IPS DF 6.9 (cell line): Measurements from ENCODE around the gene MAML3.

Source experiments
- DNase-seq: peaks from one replicate; pipeline ENCODE4 v3.0.0-alpha.2; 2013; ENCODE audit warnings: low read depth, low spot score
- H3K27ac ChIP-seq: one replicate; pipeline ENCODE4 v1.5.1; 2013; ENCODE audit warnings: low read length, control low read depth
- H3K27me3 ChIP-seq: 2 replicates; pipeline ENCODE4 v1.6.1; 2013; ENCODE audit warnings: mild to moderate bottlenecking, low read length; ENCODE audit not compliant: control insufficient read depth, insufficient read depth
- H3K36me3 ChIP-seq: 2 replicates; pipeline ENCODE4 v1.6.1; 2013; ENCODE audit warnings: low read length; ENCODE audit not compliant: control insufficient read depth, insufficient read depth
- H3K4me1 ChIP-seq: 2 replicates; pipeline ENCODE4 v1.6.1; 2013; ENCODE audit warnings: low read length; ENCODE audit not compliant: control insufficient read depth, insufficient read depth
- H3K4me3 ChIP-seq: 2 replicates; pipeline ENCODE4 v1.5.1; 2013; ENCODE audit warnings: mild to moderate bottlenecking, low read length
- H3K9me3 ChIP-seq: 2 replicates; pipeline ENCODE4 v1.6.1; 2013; ENCODE audit warnings: low read length, inconsistent platforms; ENCODE audit not compliant: control insufficient read depth, insufficient read depth
- WGBS: extraction: QIAGEN DNeasy Blood & Tissue Kit; methylation state at CpG from one replicate; pipeline ENCODE4 v1.1.7; 2013; ENCODE audit warnings: mixed read lengths, missing lambda C conversion rate; ENCODE audit not compliant: insufficient read length, insufficient coverage; 5-methylcytosine and 5-hydroxymethylcytosine counted together

The MAML3 gene

DNA sequence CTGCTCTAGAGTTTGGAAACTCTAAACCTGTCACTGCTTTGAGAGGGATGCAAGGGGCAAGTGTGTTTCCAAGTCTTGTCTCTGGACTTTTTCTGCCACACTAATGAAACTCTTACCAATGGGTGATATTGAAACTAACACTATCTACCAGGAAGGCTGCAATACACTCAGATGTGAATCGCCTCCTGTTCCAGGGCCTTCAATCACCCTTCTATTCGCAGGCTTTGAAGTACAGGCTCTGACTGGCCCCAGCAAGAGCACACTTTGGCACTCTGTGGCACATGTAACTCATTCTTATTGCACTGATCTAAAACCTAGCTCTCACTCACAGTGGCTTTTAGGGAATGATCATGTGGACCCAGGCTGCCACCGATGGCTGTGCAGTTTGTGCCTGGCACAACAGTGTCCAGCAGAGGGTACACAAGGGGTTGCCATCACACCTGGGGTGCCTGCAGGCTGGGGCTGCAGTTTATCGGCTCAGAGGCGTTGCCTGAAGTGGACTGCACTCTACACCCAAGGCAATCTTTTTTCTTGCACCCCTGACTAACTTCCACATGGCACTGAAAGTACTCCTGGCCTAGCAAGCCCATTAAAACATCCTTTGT, 277.5 kb downstream of the MAML3 start:
- Histone ChIP-seq H3K9me3 (no peaks in the 10 kb centered on the region; the same call in 1 of the 2 replicates), H3K27ac (no peak overlapping the region), H3K4me1 (peaks cover 2% of the 10 kb centered on the region; the same call in 1 of the 2 replicates), H3K36me3 (no peaks in the 10 kb centered on the region), H3K4me3 (no peak overlapping the region), H3K27me3 (no peaks in the 10 kb centered on the region)
- WGBS: no CpG with 5 or more reads among the region's 5 CpGs
- no peak for DNase-seq

DNA sequence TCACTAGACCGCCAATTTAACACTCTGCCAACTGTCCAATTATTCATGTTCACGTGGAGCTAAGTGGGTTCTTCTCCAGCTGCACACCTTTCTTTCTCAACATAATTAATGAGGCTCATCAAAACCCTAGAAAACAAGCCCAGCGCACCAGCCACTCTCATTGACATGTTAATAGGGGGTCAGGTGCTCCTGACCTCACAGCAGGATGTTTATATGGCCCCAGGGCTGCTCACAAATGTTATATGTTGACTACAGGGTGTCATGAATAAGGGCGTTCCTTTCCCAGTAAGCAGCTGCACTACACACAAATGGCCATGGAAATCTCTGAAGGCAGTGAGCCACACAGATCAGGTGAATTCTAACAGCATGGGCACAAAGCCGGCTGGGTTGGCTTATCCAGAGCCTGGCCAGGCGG, 278.6 kb downstream of the MAML3 start:
- no peak overlapping the region for H3K4me3 ChIP-seq
- no peaks in the 10 kb centered on the region for H3K27me3 ChIP-seq
- H3K36me3 ChIP-seq: no peaks in the 10 kb centered on the region
- no peak overlapping the region for H3K27ac ChIP-seq
- no peaks in the 10 kb centered on the region; the same call in 1 of the 2 replicates for H3K9me3 ChIP-seq
- peaks cover 2% of the 10 kb centered on the region; the same call in 1 of the 2 replicates for H3K4me1 ChIP-seq
- DNase-seq: peak; percentile 20
- no CpG with 5 or more reads among the region's 6 CpGs for WGBS

DNA sequence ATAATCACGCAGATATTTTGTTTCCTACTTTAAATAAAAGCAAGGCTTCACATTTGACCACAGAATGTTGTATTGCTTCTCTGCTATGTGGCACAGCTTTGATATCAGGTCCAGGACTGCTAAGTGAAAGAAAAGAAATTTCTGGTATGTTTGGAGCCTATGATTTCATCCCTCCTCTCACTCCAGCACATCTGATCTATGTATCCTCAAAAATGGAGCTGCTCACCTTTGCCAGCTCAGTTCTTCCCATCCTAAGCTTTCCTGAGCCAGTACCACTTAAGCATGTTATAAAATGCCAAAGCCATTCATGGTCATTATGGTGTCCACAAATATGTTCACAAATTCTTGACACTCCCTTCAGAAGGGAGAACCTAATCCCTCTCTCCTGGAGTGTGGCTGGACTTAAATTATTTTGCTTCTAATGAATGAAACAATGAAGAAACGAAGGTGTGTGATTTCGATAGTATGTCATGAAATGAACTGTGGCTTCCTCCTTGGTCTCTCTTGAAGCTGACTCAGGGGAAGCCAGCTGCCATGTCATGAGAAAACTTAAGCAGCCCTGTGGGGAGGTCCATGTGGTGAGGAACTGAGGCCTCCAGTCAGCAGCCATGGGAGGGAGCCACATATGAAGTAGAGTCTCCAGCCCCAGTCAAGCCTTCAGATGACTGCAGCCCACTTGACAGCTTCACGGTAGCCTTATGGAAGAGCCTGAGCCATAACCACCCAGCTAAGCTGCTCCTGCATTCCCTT, 280.7 kb downstream of the MAML3 start:
- no peak overlapping the region for H3K27ac ChIP-seq
- WGBS: no CpG with 5 or more reads among the region's 4 CpGs
- H3K4me1 ChIP-seq: peaks cover 2% of the 10 kb centered on the region; the same call in 1 of the 2 replicates
- H3K9me3 ChIP-seq: no peaks in the 10 kb centered on the region; the same call in 1 of the 2 replicates
- H3K36me3 ChIP-seq: no peaks in the 10 kb centered on the region
- no peak for DNase-seq
- no peak overlapping the region for H3K4me3 ChIP-seq
- no peaks in the 10 kb centered on the region for H3K27me3 ChIP-seq

DNA sequence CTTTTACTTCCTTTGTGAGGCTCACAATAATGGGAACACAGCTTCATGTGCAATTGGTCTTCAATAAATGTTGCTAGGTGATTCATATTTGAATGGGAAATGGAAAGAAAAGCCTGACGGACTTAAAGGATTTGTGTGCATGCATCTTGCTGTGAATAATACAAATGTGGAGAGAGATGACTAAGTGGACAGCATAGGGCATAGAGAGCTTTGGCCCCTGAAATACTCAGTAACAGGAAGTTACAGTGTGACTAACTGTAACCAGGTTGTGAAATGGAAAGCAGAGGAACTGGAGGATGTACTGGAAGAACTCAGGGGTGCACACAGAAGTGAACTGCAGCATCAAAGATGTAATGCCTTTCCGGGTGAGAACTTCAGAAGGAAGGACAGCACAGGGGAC, 281.7 kb downstream of the MAML3 start:
- WGBS: no CpG with 5 or more reads among the region's 2 CpGs
- Histone ChIP-seq H3K27me3 (no peaks in the 10 kb centered on the region), H3K4me1 (peaks cover 2% of the 10 kb centered on the region; the same call in 1 of the 2 replicates), H3K27ac (no peak overlapping the region), H3K4me3 (no peak overlapping the region), H3K9me3 (no peaks in the 10 kb centered on the region; the same call in 1 of the 2 replicates), H3K36me3 (no peaks in the 10 kb centered on the region)
- DNase-seq: no peak

DNA sequence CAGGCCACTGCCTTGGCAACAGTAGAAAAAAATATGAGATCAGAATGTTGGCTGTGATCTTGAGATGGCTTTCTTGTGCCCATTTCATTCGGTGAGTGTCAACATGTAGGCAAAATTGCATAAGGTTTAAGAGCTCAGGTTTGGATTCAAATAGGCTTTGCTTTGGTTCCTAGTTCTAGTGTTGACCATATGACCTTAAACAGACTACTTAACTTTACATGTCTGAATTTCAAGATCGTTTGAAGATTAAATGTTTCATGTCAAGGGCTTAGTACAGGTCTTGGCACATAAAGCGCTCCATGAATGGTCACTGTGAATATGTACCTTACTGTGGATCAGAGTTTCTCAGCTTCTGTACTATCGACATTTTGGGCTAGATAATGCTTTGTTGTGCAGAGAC, 284.2 kb downstream of the MAML3 start:
- Histone ChIP-seq H3K9me3 (no peaks in the 10 kb centered on the region; the same call in 1 of the 2 replicates), H3K36me3 (no peaks in the 10 kb centered on the region), H3K4me1 (no peaks in the 10 kb centered on the region), H3K27ac (no peak overlapping the region), H3K27me3 (no peaks in the 10 kb centered on the region), H3K4me3 (no peak overlapping the region)
- no peak for DNase-seq
- WGBS: no CpG with 5 or more reads among the region's 4 CpGs

DNA sequence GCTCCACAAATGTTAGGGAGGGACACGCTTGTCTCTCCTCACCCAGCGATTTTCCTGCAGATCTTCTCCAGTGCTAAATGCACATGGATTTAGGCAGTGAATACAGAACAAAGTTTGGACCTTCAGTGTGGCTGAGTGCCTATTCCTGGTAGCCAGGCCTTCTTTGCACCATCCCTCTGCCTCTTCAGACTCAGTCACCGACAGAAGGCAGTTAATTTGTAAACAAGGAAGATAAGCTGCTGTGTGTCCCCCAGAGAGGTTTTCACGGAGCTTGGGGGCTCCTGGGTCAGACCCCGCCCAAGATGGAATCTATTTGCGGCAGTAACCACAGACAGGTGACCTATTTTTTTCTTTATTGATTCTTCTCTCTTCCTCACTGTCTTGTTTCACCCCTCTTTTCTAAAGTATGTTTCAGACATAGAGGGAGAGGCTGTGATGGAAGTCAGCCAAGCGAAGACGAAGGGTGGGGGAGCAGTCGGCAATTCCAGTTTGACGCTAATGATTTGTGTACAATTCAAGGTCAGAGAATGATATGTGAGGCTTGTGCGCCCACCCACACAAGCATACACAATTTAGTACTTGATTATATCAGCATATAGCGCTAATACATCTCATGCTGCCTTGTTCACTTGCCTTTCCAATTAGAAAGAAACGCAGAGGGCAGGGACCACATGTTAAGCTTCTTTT, 287.6 kb downstream of the MAML3 start:
- Histone ChIP-seq H3K9me3 (no peaks in the 10 kb centered on the region), H3K27me3 (no peaks in the 10 kb centered on the region), H3K4me1 (no peaks in the 10 kb centered on the region), H3K27ac (no peak overlapping the region), H3K4me3 (no peak overlapping the region), H3K36me3 (no peaks in the 10 kb centered on the region)
- DNase-seq: no peak
- whole genome bisulfite sequencing: no CpG with 5 or more reads among the region's 13 CpGs

DNA sequence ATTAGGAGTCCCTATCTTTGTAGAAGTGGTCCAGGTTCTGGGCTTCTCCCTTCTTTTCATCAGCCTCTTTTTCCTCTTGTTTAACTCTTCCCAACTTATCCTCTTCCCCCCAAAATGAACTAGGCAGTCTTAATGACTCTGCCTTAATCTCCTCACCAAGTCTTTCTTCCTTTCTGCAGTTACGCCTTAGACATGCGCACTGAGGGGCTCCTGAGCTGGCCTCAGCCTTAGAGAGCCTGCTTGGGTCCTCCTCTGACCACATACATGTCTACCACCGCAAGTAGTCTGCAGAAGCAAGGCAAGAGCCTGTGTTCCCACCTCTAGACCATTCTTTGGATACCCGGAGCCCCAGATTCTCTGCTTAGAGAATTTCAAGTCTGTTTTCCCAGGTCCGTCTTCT, 288.4 kb downstream of the MAML3 start:
- no peak overlapping the region for H3K4me3 ChIP-seq
- no peaks in the 10 kb centered on the region for H3K27me3 ChIP-seq
- WGBS: no CpG with 5 or more reads among the region's 5 CpGs
- H3K36me3 ChIP-seq: no peaks in the 10 kb centered on the region
- H3K9me3 ChIP-seq: no peaks in the 10 kb centered on the region
- DNase-seq: no peak
- H3K27ac ChIP-seq: no peak overlapping the region
- no peaks in the 10 kb centered on the region for H3K4me1 ChIP-seq

DNA sequence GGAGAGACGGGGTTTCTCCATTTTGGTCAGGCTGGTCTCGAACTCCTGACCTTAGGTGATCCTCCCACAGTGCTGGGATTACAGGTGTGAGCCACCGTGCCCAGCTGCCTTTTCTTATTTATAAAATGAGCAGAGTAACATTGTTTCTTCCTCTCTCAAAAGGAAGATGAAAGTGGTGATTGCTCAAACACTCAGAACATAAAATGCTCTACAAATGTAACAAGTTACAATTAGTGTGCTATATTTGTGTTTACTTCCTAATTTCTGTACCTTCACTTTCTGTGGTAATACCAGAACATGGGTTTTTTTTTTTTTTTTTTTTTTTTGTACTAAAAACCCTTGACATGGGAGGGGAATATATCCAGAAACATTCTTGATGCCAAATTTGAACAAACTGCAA, 290.5 kb downstream of the MAML3 start:
- Histone ChIP-seq H3K4me1 (no peaks in the 10 kb centered on the region), H3K36me3 (no peaks in the 10 kb centered on the region), H3K9me3 (no peaks in the 10 kb centered on the region), H3K27ac (no peak overlapping the region), H3K27me3 (no peaks in the 10 kb centered on the region), H3K4me3 (no peak overlapping the region)
- WGBS: no CpG with 5 or more reads among the region's 3 CpGs
- no peak for DNase-seq

DNA sequence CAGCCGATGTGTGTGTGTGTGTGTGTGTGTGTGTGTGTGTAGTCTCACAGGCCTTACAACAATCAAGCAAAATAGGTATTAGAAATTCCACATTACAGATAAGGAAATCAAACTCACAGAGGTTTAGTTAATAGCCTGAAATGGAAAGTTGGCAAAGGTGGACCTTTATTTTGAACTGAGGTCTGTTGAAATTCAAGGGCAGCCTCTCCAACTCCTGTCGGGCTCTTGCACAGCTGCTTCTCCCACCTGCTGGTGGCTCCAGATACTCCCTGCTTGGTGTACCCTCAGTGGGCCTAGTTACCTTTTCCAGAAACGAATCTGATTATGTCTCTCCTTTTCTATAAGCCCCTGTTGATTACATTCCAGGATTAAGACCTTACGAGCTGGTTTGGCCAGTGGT, 292.5 kb downstream of the MAML3 start:
- H3K4me1 ChIP-seq: no peaks in the 10 kb centered on the region
- no peaks in the 10 kb centered on the region for H3K9me3 ChIP-seq
- H3K27ac ChIP-seq: no peak overlapping the region
- H3K36me3 ChIP-seq: no peaks in the 10 kb centered on the region
- no peak for DNase-seq
- no CpG with 5 or more reads among the region's 4 CpGs for WGBS
- no peak overlapping the region for H3K4me3 ChIP-seq
- H3K27me3 ChIP-seq: no peaks in the 10 kb centered on the region

DNA sequence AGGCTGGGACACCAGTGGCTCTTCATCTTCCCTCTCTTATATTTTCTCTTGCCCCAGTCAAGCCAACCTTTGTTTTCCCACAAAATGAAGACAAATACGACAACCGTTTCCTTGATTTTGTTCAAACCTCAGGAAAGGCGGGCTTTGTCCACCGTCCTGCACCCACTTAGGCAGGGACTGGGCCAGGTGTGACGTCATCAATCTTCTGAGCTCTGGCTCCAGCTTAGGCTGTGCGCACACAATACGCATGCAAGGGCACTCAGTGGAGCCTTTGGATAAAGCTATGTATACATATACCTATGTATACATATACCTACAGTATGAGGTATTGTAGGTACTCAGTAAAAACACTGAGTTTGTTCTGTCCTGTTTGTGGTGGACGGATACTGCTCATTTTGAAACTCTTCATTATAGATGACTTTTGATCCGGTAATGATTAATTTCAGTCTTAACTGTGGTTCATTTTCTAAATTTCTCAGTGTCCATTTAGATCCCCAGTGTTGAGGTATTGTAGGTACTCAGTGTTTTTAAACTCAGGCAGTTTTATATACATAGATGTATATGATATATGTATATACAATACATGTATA, 293.5 kb downstream of the MAML3 start:
- DNase-seq: no peak
- H3K4me3 ChIP-seq: no peak overlapping the region
- no peaks in the 10 kb centered on the region for H3K9me3 ChIP-seq
- H3K36me3 ChIP-seq: no peaks in the 10 kb centered on the region
- no peaks in the 10 kb centered on the region for H3K4me1 ChIP-seq
- no CpG with 5 or more reads among the region's 9 CpGs for WGBS
- no peaks in the 10 kb centered on the region for H3K27me3 ChIP-seq
- H3K27ac ChIP-seq: no peak overlapping the region
